Activated CD4-positive, alpha-beta T cell treated with anti-CD3 and anti-CD28 coated beads, Interleukin-2, amount 10 ng/mL, durations not matched to agents 24 days and 14 days (primary cell): ENCODE data around the gene ENOSF1. TPM values are rescaled to one million over a fixed set of nuclear protein-coding genes. Genes with fewer than 3 reads are reported as not detected.
"Not testable (repeated sequence)": the region's sequence is repeated elsewhere in the genome, so short reads cannot be mapped to it uniquely, and the experiment has no call there.

Experiments
- DNase-seq: peaks from one replicate; pipeline ENCODE4 v3.0.0; 2022
- H3K27ac Mint-ChIP-seq: one replicate; pipeline ENCODE4 v1.8.0; 2022; ENCODE audit warnings: mild to moderate bottlenecking, mixed read lengths
- H3K27me3 Mint-ChIP-seq: one replicate; pipeline ENCODE4 v1.8.0; 2022; ENCODE audit warnings: mixed read lengths
- H3K36me3 Mint-ChIP-seq: one replicate; pipeline ENCODE4 v1.8.0; 2022; ENCODE audit warnings: low read depth, mild to moderate bottlenecking, mixed read lengths
- H3K4me1 Mint-ChIP-seq: one replicate; pipeline ENCODE4 v1.8.0; 2021; ENCODE audit warnings: mixed read lengths
- H3K4me3 Mint-ChIP-seq: one replicate; pipeline ENCODE4 v1.8.0; 2022; ENCODE audit warnings: mild to moderate bottlenecking, moderate library complexity, mixed read lengths
- H3K9me3 Mint-ChIP-seq: one replicate; pipeline ENCODE4 v1.8.0; 2021; ENCODE audit warnings: mixed read lengths
- intact Hi-C: fragments of 100-400 bp; cut with micrococcal nuclease; formaldehyde crosslinking; loops from one replicate; pipeline ENCODE4 v1.15.1; 2023
- total RNA-seq: library from RNA; stranded (reverse); gene quantifications from 2 replicates; pipeline ENCODE4 v1.2.3, GENCODE V29; 2022

The ENOSF1 gene
- 85.2 and 91.8 TPM in 2 replicates for total RNA-seq

- peak; percentile 96 for DNase-seq
- Mint-ChIP-seq H3K36me3 (peaks cover 20% of the 10 kb centered on the region), H3K9me3 (no peaks in the 10 kb centered on the region), H3K4me3 (peak within 1 kb of the TSS; percentile 90), H3K27ac (peak within 1 kb of the TSS; percentile 92), H3K27me3 (no peaks in the 10 kb centered on the region), H3K4me1 (peaks cover 29% of the 10 kb centered on the region)
- intact Hi-C loops, result loop anchor here (1.0 to 5.0 kb wide), 4 partner anchors 90 to 127 kb away; no protein-coding TSS in a partner anchor
Measured at GRCh38 chr18:712401-713134, at the start of gene ENOSF1. Gene ENOSF1 (minus strand): TSS chr18:712630. CDS start chr18:712587, 43 bp downstream.

GRCh38 chr18:759864-760263 is 47.4 kb upstream of the ENOSF1 start:
- H3K27me3 Mint-ChIP-seq, intact Hi-C loops, H3K4me3 Mint-ChIP-seq: not testable (repeated sequence)

GRCh38 chr18:755506-755905 is 43.1 kb upstream of the ENOSF1 start:
- Mint-ChIP-seq H3K27me3 (no peaks in the 10 kb centered on the region), H3K4me3 (no peak overlapping the region), H3K36me3 (peaks cover 24% of the 10 kb centered on the region), H3K4me1 (peaks cover 3% of the 10 kb centered on the region), H3K27ac (no peak overlapping the region), H3K9me3 (no peaks in the 10 kb centered on the region)
- DNase-seq, result no peak
- intact Hi-C loops, result no loop called here

More at GRCh38 chr18:759864-760263, 47.4 kb upstream of the ENOSF1 start:
- Mint-ChIP-seq H3K4me1 (peaks cover 12% of the 10 kb centered on the region), H3K36me3 (peaks cover 11% of the 10 kb centered on the region)
- not testable (repeated sequence) for DNase-seq, H3K9me3 Mint-ChIP-seq, H3K27ac Mint-ChIP-seq

GRCh38 chr18:754656-755055 is 42.2 kb upstream of the ENOSF1 start:
- no peaks in the 10 kb centered on the region for H3K27me3 Mint-ChIP-seq
- no peak overlapping the region for H3K27ac Mint-ChIP-seq
- H3K36me3 Mint-ChIP-seq, result peaks cover 21% of the 10 kb centered on the region
- intact Hi-C loops, result no loop called here
- H3K9me3 Mint-ChIP-seq, result no peaks in the 10 kb centered on the region
- H3K4me3 Mint-ChIP-seq, result no peak overlapping the region
- H3K4me1 Mint-ChIP-seq, result peaks cover 3% of the 10 kb centered on the region
- no peak for DNase-seq

GRCh38 chr18:750456-750855 is 38.0 kb upstream of the ENOSF1 start:
- DNase-seq, result no peak
- no peaks in the 10 kb centered on the region for H3K27me3 Mint-ChIP-seq
- H3K4me1 Mint-ChIP-seq, result no peaks in the 10 kb centered on the region
- H3K36me3 Mint-ChIP-seq, result peaks cover 30% of the 10 kb centered on the region
- no peaks in the 10 kb centered on the region for H3K9me3 Mint-ChIP-seq
- intact Hi-C loops, result no loop called here
- H3K4me3 Mint-ChIP-seq, result no peak overlapping the region
- H3K27ac Mint-ChIP-seq, result no peak overlapping the region

GRCh38 chr18:744832-745597 is 32.6 kb upstream of the ENOSF1 start:
- H3K27ac Mint-ChIP-seq, result no peak overlapping the region
- intact Hi-C loops, result no loop called here

GRCh38 chr18:741931-742512 is 29.6 kb upstream of the ENOSF1 start:
- H3K27ac Mint-ChIP-seq, result no peak overlapping the region
- H3K27me3 Mint-ChIP-seq, result no peaks in the 10 kb centered on the region
- DNase-seq, result peak; percentile 67
- no peak overlapping the region for H3K4me3 Mint-ChIP-seq
- H3K4me1 Mint-ChIP-seq, result peaks cover 1% of the 10 kb centered on the region
- H3K36me3 Mint-ChIP-seq, result peaks cover 32% of the 10 kb centered on the region
- no peaks in the 10 kb centered on the region for H3K9me3 Mint-ChIP-seq
- intact Hi-C loops, result loop anchor here (1.0 kb wide), 2 partner anchors 89 to 97 kb away; no protein-coding TSS in a partner anchor

More at GRCh38 chr18:744832-745597, 32.6 kb upstream of the ENOSF1 start:
- H3K4me3 Mint-ChIP-seq, result no peak overlapping the region
- no peaks in the 10 kb centered on the region for H3K9me3 Mint-ChIP-seq
- H3K36me3 Mint-ChIP-seq, result peaks cover 35% of the 10 kb centered on the region
- DNase-seq, result no peak
- H3K4me1 Mint-ChIP-seq, result peaks cover 1% of the 10 kb centered on the region
- H3K27me3 Mint-ChIP-seq, result no peaks in the 10 kb centered on the region

GRCh38 chr18:732371-732770 is 19.9 kb upstream of the ENOSF1 start:
- H3K4me1 Mint-ChIP-seq, result peaks cover 7% of the 10 kb centered on the region
- intact Hi-C loops, result no loop called here
- no peaks in the 10 kb centered on the region for H3K9me3 Mint-ChIP-seq
- no peak overlapping the region for H3K4me3 Mint-ChIP-seq
- H3K27me3 Mint-ChIP-seq, result no peaks in the 10 kb centered on the region
- DNase-seq, result no peak
- no peak overlapping the region for H3K27ac Mint-ChIP-seq
- peaks cover 43% of the 10 kb centered on the region for H3K36me3 Mint-ChIP-seq

GRCh38 chr18:731185-731584 is 18.8 kb upstream of the ENOSF1 start:
- H3K27me3 Mint-ChIP-seq, result no peaks in the 10 kb centered on the region

GRCh38 chr18:730692-731091 is 18.3 kb upstream of the ENOSF1 start:
- Mint-ChIP-seq H3K9me3 (no peaks in the 10 kb centered on the region), H3K36me3 (peaks cover 34% of the 10 kb centered on the region), H3K4me1 (peaks cover 7% of the 10 kb centered on the region), H3K27ac (no peak overlapping the region), H3K27me3 (no peaks in the 10 kb centered on the region), H3K4me3 (no peak overlapping the region)
- intact Hi-C loops, result no loop called here
- peak; percentile 38 for DNase-seq

More at GRCh38 chr18:731185-731584, 18.8 kb upstream of the ENOSF1 start:
- H3K4me1 Mint-ChIP-seq, result peaks cover 7% of the 10 kb centered on the region
- no peak overlapping the region for H3K27ac Mint-ChIP-seq
- H3K9me3 Mint-ChIP-seq, result no peaks in the 10 kb centered on the region
- H3K4me3 Mint-ChIP-seq, result no peak overlapping the region
- no peak for DNase-seq
- intact Hi-C loops, result no loop called here
- H3K36me3 Mint-ChIP-seq, result peaks cover 39% of the 10 kb centered on the region

- H3K27me3 Mint-ChIP-seq, H3K27ac Mint-ChIP-seq, intact Hi-C loops, H3K4me3 Mint-ChIP-seq, H3K9me3 Mint-ChIP-seq, H3K4me1 Mint-ChIP-seq: not testable (repeated sequence)
- peak; percentile 56 for DNase-seq
- H3K36me3 Mint-ChIP-seq, result peaks cover 31% of the 10 kb centered on the region
Measured at GRCh38 chr18:730120-730519, 17.7 kb upstream of the ENOSF1 start.

- peak; percentile 35 for DNase-seq
- no peak overlapping the region for H3K27ac Mint-ChIP-seq
- no peaks in the 10 kb centered on the region for H3K27me3 Mint-ChIP-seq
- no peaks in the 10 kb centered on the region for H3K9me3 Mint-ChIP-seq
- intact Hi-C loops, result no loop called here
- H3K4me3 Mint-ChIP-seq, result no peak overlapping the region
- H3K4me1 Mint-ChIP-seq, result peaks cover under 1% of the 10 kb centered on the region
- H3K36me3 Mint-ChIP-seq, result peaks cover 27% of the 10 kb centered on the region
Measured at GRCh38 chr18:725646-726045, 13.2 kb upstream of the ENOSF1 start.

- no peaks in the 10 kb centered on the region for H3K9me3 Mint-ChIP-seq
- DNase-seq, result no peak
- H3K27me3 Mint-ChIP-seq, result no peaks in the 10 kb centered on the region
- H3K27ac Mint-ChIP-seq, result no peak overlapping the region
- H3K4me1 Mint-ChIP-seq, result no peaks in the 10 kb centered on the region
- no peak overlapping the region for H3K4me3 Mint-ChIP-seq
- intact Hi-C loops, result no loop called here
- H3K36me3 Mint-ChIP-seq, result peaks cover 20% of the 10 kb centered on the region
Measured at GRCh38 chr18:723541-724080, 11.2 kb upstream of the ENOSF1 start.

GRCh38 chr18:717003-717402 is 4.6 kb upstream of the ENOSF1 start:
- H3K4me1 Mint-ChIP-seq, result peaks cover 9% of the 10 kb centered on the region
- intact Hi-C loops, result no loop called here

More at GRCh38 chr18:717003-717402, 4.6 kb upstream of the ENOSF1 start:
- H3K27me3 Mint-ChIP-seq, result no peaks in the 10 kb centered on the region
- H3K27ac Mint-ChIP-seq, result no peak overlapping the region
- DNase-seq, result no peak
- no peaks in the 10 kb centered on the region for H3K9me3 Mint-ChIP-seq
- H3K4me3 Mint-ChIP-seq, result no peak overlapping the region
- H3K36me3 Mint-ChIP-seq, result peaks cover 3% of the 10 kb centered on the region
